ENCODE data around the gene C1GALT1. TPM values are rescaled to one million over a fixed set of nuclear protein-coding genes. Genes with fewer than 3 reads are reported as not detected.

The C1GALT1 gene
- total and polyA plus RNA-seq, 9 of the 15 experiments (the other 6 are each of a cell fraction or from before 2014, with no cell fraction given): 5.0 to 33.2 (median 24.1) TPM

DNA sequence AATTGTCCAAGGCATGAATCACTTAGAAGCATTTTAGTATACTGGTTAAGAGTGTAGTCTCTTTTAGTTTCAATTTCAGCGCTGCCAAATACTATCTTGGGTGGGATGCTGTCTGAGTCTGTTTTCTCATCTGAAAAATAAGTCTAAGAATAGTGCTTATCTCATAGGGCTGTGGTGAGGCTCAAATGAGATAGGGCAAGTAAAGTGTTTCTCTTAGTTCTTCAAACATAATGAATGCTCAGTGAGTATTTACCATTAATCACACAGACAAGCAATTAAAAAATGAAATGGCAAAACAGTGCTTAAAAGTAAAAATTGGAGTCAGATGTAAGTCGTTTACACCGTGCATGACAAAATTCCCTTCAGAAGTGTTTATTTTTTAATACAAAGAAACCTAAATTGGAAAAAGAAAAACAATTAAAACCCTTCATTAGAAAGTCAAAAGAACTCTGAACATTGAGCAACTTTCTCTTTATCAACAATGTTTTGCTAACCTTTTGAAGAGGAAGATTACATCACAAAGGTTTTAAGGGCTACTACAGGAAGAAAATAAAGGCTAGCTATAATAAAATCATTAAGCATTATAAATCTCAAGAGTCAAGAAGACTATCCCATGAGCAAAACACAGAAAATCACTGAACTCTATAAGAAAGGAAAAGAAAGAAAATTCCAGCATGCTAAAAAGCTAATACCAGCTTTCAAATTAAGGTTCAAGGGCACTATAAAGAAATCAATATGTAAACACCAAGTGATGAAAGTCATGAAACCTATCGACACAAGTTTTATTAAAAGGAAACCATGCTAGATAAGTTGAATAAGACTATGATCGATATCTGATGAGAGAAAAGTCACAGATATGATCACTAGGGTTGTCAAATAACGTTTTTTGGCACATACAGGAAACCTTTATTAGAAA, 45.6 kb upstream of the C1GALT1 start (continued):
- TF ChIP-seq, protein P1, sequence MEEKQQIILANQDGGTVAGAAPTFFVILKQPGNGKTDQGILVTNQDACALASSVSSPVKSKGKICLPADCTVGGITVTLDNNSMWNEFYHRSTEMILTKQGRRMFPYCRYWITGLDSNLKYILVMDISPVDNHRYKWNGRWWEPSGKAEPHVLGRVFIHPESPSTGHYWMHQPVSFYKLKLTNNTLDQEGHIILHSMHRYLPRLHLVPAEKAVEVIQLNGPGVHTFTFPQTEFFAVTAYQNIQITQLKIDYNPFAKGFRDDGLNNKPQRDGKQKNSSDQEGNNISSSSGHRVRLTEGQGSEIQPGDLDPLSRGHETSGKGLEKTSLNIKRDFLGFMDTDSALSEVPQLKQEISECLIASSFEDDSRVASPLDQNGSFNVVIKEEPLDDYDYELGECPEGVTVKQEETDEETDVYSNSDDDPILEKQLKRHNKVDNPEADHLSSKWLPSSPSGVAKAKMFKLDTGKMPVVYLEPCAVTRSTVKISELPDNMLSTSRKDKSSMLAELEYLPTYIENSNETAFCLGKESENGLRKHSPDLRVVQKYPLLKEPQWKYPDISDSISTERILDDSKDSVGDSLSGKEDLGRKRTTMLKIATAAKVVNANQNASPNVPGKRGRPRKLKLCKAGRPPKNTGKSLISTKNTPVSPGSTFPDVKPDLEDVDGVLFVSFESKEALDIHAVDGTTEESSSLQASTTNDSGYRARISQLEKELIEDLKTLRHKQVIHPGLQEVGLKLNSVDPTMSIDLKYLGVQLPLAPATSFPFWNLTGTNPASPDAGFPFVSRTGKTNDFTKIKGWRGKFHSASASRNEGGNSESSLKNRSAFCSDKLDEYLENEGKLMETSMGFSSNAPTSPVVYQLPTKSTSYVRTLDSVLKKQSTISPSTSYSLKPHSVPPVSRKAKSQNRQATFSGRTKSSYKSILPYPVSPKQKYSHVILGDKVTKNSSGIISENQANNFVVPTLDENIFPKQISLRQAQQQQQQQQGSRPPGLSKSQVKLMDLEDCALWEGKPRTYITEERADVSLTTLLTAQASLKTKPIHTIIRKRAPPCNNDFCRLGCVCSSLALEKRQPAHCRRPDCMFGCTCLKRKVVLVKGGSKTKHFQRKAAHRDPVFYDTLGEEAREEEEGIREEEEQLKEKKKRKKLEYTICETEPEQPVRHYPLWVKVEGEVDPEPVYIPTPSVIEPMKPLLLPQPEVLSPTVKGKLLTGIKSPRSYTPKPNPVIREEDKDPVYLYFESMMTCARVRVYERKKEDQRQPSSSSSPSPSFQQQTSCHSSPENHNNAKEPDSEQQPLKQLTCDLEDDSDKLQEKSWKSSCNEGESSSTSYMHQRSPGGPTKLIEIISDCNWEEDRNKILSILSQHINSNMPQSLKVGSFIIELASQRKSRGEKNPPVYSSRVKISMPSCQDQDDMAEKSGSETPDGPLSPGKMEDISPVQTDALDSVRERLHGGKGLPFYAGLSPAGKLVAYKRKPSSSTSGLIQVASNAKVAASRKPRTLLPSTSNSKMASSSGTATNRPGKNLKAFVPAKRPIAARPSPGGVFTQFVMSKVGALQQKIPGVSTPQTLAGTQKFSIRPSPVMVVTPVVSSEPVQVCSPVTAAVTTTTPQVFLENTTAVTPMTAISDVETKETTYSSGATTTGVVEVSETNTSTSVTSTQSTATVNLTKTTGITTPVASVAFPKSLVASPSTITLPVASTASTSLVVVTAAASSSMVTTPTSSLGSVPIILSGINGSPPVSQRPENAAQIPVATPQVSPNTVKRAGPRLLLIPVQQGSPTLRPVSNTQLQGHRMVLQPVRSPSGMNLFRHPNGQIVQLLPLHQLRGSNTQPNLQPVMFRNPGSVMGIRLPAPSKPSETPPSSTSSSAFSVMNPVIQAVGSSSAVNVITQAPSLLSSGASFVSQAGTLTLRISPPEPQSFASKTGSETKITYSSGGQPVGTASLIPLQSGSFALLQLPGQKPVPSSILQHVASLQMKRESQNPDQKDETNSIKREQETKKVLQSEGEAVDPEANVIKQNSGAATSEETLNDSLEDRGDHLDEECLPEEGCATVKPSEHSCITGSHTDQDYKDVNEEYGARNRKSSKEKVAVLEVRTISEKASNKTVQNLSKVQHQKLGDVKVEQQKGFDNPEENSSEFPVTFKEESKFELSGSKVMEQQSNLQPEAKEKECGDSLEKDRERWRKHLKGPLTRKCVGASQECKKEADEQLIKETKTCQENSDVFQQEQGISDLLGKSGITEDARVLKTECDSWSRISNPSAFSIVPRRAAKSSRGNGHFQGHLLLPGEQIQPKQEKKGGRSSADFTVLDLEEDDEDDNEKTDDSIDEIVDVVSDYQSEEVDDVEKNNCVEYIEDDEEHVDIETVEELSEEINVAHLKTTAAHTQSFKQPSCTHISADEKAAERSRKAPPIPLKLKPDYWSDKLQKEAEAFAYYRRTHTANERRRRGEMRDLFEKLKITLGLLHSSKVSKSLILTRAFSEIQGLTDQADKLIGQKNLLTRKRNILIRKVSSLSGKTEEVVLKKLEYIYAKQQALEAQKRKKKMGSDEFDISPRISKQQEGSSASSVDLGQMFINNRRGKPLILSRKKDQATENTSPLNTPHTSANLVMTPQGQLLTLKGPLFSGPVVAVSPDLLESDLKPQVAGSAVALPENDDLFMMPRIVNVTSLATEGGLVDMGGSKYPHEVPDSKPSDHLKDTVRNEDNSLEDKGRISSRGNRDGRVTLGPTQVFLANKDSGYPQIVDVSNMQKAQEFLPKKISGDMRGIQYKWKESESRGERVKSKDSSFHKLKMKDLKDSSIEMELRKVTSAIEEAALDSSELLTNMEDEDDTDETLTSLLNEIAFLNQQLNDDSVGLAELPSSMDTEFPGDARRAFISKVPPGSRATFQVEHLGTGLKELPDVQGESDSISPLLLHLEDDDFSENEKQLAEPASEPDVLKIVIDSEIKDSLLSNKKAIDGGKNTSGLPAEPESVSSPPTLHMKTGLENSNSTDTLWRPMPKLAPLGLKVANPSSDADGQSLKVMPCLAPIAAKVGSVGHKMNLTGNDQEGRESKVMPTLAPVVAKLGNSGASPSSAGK (IDR thresholded peaks at IDR 0.05): no peak
- TF ChIP-seq TCF7L2 (IDR thresholded peaks at IDR 0.05; ENCODE audit: low read depth, low read length) (no peak), ZNF175 (CRISPR knock-in tag; IDR thresholded peaks at IDR 0.05; ENCODE audit: low read depth) (no peak), ZFPM2 (CRISPR knock-in tag; IDR thresholded peaks at IDR 0.05) (no peak), ARID1B (IDR thresholded peaks at IDR 0.05) (peak; percentile 58), RFX5 (IDR thresholded peaks at IDR 0.05; ENCODE audit: low read depth, low read length) (no peak), KDM4B (IDR thresholded peaks at IDR 0.05; ENCODE audit: borderline replicate concordance in 2 of 2, low read depth in 1 of 2) (no peak), SOX6 (IDR thresholded peaks at IDR 0.05) (0 out of 2 replicates have a peak, but pooled peaks have one; percentile 30), ZFP36 (IDR thresholded peaks at IDR 0.05; ENCODE audit: low read depth, low read length, partially characterized antibody) (no peak), TAL1 (IDR thresholded peaks at IDR 0.05) (peak; percentile 51; the same call in 1 of the 2 replicates)
- TF ChIP-seq, protein P2, sequence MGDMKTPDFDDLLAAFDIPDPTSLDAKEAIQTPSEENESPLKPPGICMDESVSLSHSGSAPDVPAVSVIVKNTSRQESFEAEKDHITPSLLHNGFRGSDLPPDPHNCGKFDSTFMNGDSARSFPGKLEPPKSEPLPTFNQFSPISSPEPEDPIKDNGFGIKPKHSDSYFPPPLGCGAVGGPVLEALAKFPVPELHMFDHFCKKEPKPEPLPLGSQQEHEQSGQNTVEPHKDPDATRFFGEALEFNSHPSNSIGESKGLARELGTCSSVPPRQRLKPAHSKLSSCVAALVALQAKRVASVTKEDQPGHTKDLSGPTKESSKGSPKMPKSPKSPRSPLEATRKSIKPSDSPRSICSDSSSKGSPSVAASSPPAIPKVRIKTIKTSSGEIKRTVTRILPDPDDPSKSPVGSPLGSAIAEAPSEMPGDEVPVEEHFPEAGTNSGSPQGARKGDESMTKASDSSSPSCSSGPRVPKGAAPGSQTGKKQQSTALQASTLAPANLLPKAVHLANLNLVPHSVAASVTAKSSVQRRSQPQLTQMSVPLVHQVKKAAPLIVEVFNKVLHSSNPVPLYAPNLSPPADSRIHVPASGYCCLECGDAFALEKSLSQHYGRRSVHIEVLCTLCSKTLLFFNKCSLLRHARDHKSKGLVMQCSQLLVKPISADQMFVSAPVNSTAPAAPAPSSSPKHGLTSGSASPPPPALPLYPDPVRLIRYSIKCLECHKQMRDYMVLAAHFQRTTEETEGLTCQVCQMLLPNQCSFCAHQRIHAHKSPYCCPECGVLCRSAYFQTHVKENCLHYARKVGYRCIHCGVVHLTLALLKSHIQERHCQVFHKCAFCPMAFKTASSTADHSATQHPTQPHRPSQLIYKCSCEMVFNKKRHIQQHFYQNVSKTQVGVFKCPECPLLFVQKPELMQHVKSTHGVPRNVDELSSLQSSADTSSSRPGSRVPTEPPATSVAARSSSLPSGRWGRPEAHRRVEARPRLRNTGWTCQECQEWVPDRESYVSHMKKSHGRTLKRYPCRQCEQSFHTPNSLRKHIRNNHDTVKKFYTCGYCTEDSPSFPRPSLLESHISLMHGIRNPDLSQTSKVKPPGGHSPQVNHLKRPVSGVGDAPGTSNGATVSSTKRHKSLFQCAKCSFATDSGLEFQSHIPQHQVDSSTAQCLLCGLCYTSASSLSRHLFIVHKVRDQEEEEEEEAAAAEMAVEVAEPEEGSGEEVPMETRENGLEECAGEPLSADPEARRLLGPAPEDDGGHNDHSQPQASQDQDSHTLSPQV (IDR thresholded peaks at IDR 0.05): no peak

All from K562 (cell line).